Natural killer cell (primary cell): ENCODE results near the gene KANK2. TPM values are rescaled to one million over a fixed set of nuclear protein-coding genes. Genes with fewer than 3 reads are reported as not detected.

Experiments
- ATAC-seq, 3 donors: fragments of 150-1000 bp in 2 of 3; fragments of 200-7000 bp in 1 of 3; cut with Tn5 transposase; 1 replicate in 1 of 3; 2 replicates in 2 of 3; pipeline ENCODE4 v1.10.0; 2021; ENCODE audit warnings: mild to moderate bottlenecking in 2 of 3, moderate library complexity in 2 of 3
- DNase-seq, 2 donors: peaks; one replicate each; pipeline versions ENCODE4 v3.0.0 to v3.0.0-alpha.2; 2013 to 2021; ENCODE audit warnings: mixed read lengths in 1 of 2
- H3K27ac ChIP-seq: one replicate; pipeline ENCODE4 v1.5.1; 2013; ENCODE audit warnings: mild to moderate bottlenecking, low read length
- H3K27me3 ChIP-seq: one replicate; pipeline ENCODE4 v1.6.1; 2013; ENCODE audit warnings: low read length; ENCODE audit not compliant: control insufficient read depth, insufficient read depth
- H3K36me3 ChIP-seq: one replicate; pipeline ENCODE4 v1.6.1; 2013; ENCODE audit warnings: low read length; ENCODE audit not compliant: control insufficient read depth, insufficient read depth
- H3K4me1 ChIP-seq: one replicate; pipeline ENCODE4 v1.6.1; 2013; ENCODE audit warnings: low read length; ENCODE audit not compliant: control insufficient read depth, insufficient read depth
- H3K4me3 ChIP-seq: one replicate; pipeline ENCODE4 v1.5.1; 2013; ENCODE audit warnings: low read length
- H3K9me3 ChIP-seq: one replicate; pipeline ENCODE4 v1.6.1; 2013; ENCODE audit warnings: low read length; ENCODE audit not compliant: control insufficient read depth, insufficient read depth
- H3K27ac Mint-ChIP-seq, 2 donors: one replicate each; pipeline ENCODE4 v1.8.0; 2022; ENCODE audit warnings: mild to moderate bottlenecking in 2 of 2, mixed read lengths in 2 of 2, moderate library complexity in 1 of 2
- H3K27me3 Mint-ChIP-seq, 2 donors: one replicate each; pipeline ENCODE4 v1.8.0; 2022; ENCODE audit warnings: low read depth in 2 of 2, mixed read lengths in 2 of 2
- H3K36me3 Mint-ChIP-seq: one replicate; pipeline ENCODE4 v1.8.0; 2022; ENCODE audit warnings: mixed read lengths
- H3K4me1 Mint-ChIP-seq, 2 donors: one replicate each; pipeline ENCODE4 v1.8.0; 2022; ENCODE audit warnings: mixed read lengths in 2 of 2
- H3K4me3 Mint-ChIP-seq: one replicate; pipeline ENCODE4 v1.8.0; 2022; ENCODE audit warnings: mild to moderate bottlenecking, moderate library complexity, mixed read lengths
- H3K9me3 Mint-ChIP-seq, 2 donors: one replicate each; pipeline ENCODE4 v1.8.0; 2022; ENCODE audit warnings: mixed read lengths in 2 of 2
- CTCF ChIP-seq: fragments of 200-600 bp; IDR thresholded peaks from one replicate; pipeline ENCODE4 v1.8.0; 2022; ENCODE audit warnings: antibody characterized with exemption
- WGBS: methylation state at CpG from one replicate; pipeline ENCODE4 v1.1.7; 2013; ENCODE audit warnings: missing lambda C conversion rate; ENCODE audit not compliant: insufficient coverage; 5-methylcytosine and 5-hydroxymethylcytosine counted together
- intact Hi-C: fragments of 100-400 bp; cut with micrococcal nuclease; formaldehyde crosslinking; loops from one replicate; pipeline ENCODE4 v1.14.2; 2022
- total RNA-seq, 4 donors: library from RNA; stranded (reverse); fragments of 120-200 nt in 1 of 4; gene quantifications; one replicate each; pipeline versions ENCODE4 v1.2.3 to v1.2.4, GENCODE V29; 2013 to 2022

KANK2 gene
- total RNA-seq, 3 donors from 2014 or later (not counting 1 experiment from before 2014, with no cell fraction given), result 0.82 to 1.3 (median 0.85) TPM

GRCh38 chr19:11154683-11155047, 42.7 kb downstream of the KANK2 start:
- Mint-ChIP-seq H3K4me3 (peak overlapping the region; percentile 94), H3K27ac (peak overlapping the region in 1 of 2 donors; percentile 10), H3K27me3 (no peaks in the 10 kb centered on the region), H3K36me3 (no peaks in the 10 kb centered on the region), H3K9me3 (no peaks in the 10 kb centered on the region), H3K4me1 (peaks cover 8 to 17% of the 10 kb centered on the region in 2 donors)
- no peak for ATAC-seq
- WGBS, result 75% methylated on average over 6 of the region's 6 CpGs
- no peak for DNase-seq
- Histone ChIP-seq H3K4me1 (peaks cover 15% of the 10 kb centered on the region), H3K27me3 (no peaks in the 10 kb centered on the region), H3K27ac (no peak overlapping the region), H3K36me3 (no peaks in the 10 kb centered on the region), H3K9me3 (no peaks in the 10 kb centered on the region), H3K4me3 (no peak overlapping the region)
- TF ChIP-seq CTCF, result no peak
- intact Hi-C loops, result no loop called here

GRCh38 chr19:11152318-11153062, 44.9 kb downstream of the KANK2 start:
- Mint-ChIP-seq H3K4me3 (no peak overlapping the region), H3K36me3 (no peaks in the 10 kb centered on the region), H3K27ac (no peak overlapping the region), H3K4me1 (peaks cover 8 to 17% of the 10 kb centered on the region in 2 donors), H3K27me3 (no peaks in the 10 kb centered on the region), H3K9me3 (no peaks in the 10 kb centered on the region)
- TF ChIP-seq CTCF, result no peak
- no peaks in the 10 kb centered on the region for H3K9me3 ChIP-seq
- ATAC-seq (no peak), DNase-seq (no peak)
- peaks cover 15% of the 10 kb centered on the region for H3K4me1 ChIP-seq
- no peak overlapping the region for H3K4me3 ChIP-seq
- H3K36me3 ChIP-seq, result no peaks in the 10 kb centered on the region
- WGBS, result 98% methylated on average over 10 of the region's 11 CpGs
- no peak overlapping the region for H3K27ac ChIP-seq
- no peaks in the 10 kb centered on the region for H3K27me3 ChIP-seq
- intact Hi-C loops, result no loop called here

GRCh38 chr19:11151181-11151580, 46.2 kb downstream of the KANK2 start:
- ATAC-seq (no peak), DNase-seq (no peak)
- intact Hi-C loops, result no loop called here
- Histone ChIP-seq H3K4me1 (peaks cover 12% of the 10 kb centered on the region), H3K4me3 (no peak overlapping the region), H3K27ac (no peak overlapping the region), H3K9me3 (no peaks in the 10 kb centered on the region), H3K36me3 (no peaks in the 10 kb centered on the region), H3K27me3 (no peaks in the 10 kb centered on the region)
- H3K27me3 Mint-ChIP-seq, result no peaks in the 10 kb centered on the region
- H3K36me3 Mint-ChIP-seq, result no peaks in the 10 kb centered on the region
- H3K4me3 Mint-ChIP-seq, result no peak overlapping the region
- H3K4me1 Mint-ChIP-seq, result peaks cover 8 to 17% of the 10 kb centered on the region in 2 donors
- H3K27ac Mint-ChIP-seq, result no peak overlapping the region
- WGBS, result 96% methylated on average over 7 of the region's 7 CpGs
- TF ChIP-seq CTCF, result no peak
- no peaks in the 10 kb centered on the region for H3K9me3 Mint-ChIP-seq

- DNase-seq (no peak), ATAC-seq (no peak)
- Mint-ChIP-seq H3K36me3 (no peaks in the 10 kb centered on the region), H3K4me1 (no peaks in the 10 kb centered on the region), H3K4me3 (no peak overlapping the region), H3K9me3 (no peaks in the 10 kb centered on the region), H3K27me3 (no peaks in the 10 kb centered on the region), H3K27ac (no peak overlapping the region)
- no peaks in the 10 kb centered on the region for H3K27me3 ChIP-seq
- intact Hi-C loops, result no loop called here
- no peak for TF ChIP-seq CTCF
- no peak overlapping the region for H3K27ac ChIP-seq
- H3K9me3 ChIP-seq, result no peaks in the 10 kb centered on the region
- no peak overlapping the region for H3K4me3 ChIP-seq
- no peaks in the 10 kb centered on the region for H3K36me3 ChIP-seq
- peaks cover 6% of the 10 kb centered on the region for H3K4me1 ChIP-seq
- WGBS, result 97% methylated on average over 13 of the region's 14 CpGs
These were observed 49.3 kb downstream of the KANK2 start for GRCh38 chr19:11148001-11148400.
